Measurements from ENCODE around the gene TUBG1. TPM values are rescaled to one million over a fixed set of nuclear protein-coding genes. Genes with fewer than 3 reads are reported as not detected.
A peak's percentile ranks its signal among the peaks of the same experiment; 100 is the strongest.

TUBG1 gene
- 10 to 100 TPM; 10.5 to 79.9 (median 22.2) TPM for total RNA-seq
- 10 to 100 TPM; 23.5 to 29.1 TPM for polyA plus RNA-seq

DNA sequence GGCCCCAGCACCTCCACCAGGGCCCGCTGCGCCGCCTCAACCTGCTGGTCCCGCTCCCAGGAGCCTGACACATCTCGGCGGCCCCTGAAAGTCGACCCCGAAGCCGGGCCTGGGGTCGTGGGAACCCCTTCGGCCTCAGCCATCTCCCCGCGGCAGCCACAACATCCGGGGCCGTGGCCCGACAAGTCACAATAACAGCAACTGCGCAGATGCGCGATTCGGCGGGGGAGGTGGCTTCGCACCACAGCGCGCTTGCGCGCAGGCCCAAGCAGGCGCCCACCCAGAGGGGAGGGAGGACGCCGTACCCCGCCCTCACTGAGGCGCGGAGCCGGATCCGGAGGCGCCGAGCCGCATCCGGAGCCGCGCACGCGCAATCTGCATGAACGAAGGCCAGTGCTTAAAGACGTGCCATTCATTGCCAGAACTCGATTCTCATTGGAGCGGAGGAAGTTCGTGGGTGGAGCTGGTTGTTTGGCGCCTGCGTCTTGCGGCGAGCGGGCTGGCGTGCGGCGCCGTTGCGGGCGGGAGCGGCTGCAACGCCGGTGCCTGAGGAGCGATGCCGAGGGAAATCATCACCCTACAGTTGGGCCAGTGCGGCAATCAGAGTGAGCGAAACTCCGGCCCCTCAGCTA lies at the start of gene TUBG1, which contains the start of gene RETREG3:
Gene TUBG1, plus strand, starts transcription at position 502 of the 632 bp plus-strand sequence. Its CDS starts 55 bp downstream, at position 557.
Gene RETREG3, minus strand, starts transcription at position 193 of the 632 bp plus-strand sequence. Its CDS starts 50 bp downstream, at position 143.
- FAIRE-seq (peak; percentile 41), ATAC-seq (peak; percentile 93 to 97 (median 95)), DNase-seq (peak; percentile 98 to 100 (median 99))
- Histone ChIP-seq H3K4me3 (peak within 1 kb of the TSS; percentile 51 to 76 (median 64)), H3K27ac (peak within 1 kb of the TSS; percentile 58 to 92 (median 76)), H3K36me3 (peaks cover 0 to 19% (median 0%) of the 10 kb centered on the region in 3 donors), H3K27me3 (no peaks in the 10 kb centered on the region), H3K9me3 (no peaks in the 10 kb centered on the region), H3K4me1 (peaks cover 4 to 35% (median 16%) of the 10 kb centered on the region in 3 donors)
- 0 to 1% methylated on average over 37 to 66 of the region's 66 CpGs for WGBS, 2 donors
- TF ChIP-seq, protein P1, sequence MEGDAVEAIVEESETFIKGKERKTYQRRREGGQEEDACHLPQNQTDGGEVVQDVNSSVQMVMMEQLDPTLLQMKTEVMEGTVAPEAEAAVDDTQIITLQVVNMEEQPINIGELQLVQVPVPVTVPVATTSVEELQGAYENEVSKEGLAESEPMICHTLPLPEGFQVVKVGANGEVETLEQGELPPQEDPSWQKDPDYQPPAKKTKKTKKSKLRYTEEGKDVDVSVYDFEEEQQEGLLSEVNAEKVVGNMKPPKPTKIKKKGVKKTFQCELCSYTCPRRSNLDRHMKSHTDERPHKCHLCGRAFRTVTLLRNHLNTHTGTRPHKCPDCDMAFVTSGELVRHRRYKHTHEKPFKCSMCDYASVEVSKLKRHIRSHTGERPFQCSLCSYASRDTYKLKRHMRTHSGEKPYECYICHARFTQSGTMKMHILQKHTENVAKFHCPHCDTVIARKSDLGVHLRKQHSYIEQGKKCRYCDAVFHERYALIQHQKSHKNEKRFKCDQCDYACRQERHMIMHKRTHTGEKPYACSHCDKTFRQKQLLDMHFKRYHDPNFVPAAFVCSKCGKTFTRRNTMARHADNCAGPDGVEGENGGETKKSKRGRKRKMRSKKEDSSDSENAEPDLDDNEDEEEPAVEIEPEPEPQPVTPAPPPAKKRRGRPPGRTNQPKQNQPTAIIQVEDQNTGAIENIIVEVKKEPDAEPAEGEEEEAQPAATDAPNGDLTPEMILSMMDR (IDR thresholded peaks at IDR 0.05), result no peak
- intact Hi-C loops (cut with DNase I), result no loop called here

- ATAC-seq, result no peak
- H3K4me1 ChIP-seq, result peaks cover 0 to 19% (median 8%) of the 10 kb centered on the region in 3 donors
- no peak for FAIRE-seq
These were observed 49.2 kb upstream of the TUBG1 start for GRCh38 chr17:42560246-42560645.

DNA sequence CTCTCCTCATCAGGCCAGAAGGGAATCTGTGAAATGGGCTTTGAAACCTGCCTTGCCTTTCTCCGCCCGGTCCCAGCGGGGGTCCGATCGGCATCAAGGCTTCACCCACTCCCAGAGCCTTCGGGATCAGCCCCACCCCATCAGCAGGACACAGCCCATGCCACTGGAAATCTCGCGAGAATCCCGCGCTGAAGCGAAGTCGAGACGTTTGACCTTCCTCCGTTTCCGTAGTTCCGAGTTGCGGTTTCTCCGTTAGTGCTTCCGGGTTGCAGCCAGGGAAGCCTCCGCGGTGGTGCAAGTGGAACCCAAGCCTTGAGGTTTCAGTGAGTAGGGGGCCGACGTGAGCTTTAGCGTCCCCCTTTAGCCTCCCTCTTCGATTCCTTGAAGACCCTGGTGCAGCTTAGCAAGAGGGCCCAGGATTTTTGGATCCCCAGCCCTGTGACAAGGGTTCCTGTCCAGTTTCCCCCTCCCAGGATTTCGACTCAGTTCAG lies 47.5 kb upstream of the TUBG1 start, which contains the start of gene COASY:
Gene COASY, plus strand, starts transcription at position 252 of the 491 bp plus-strand sequence. CDS start 475 bp downstream, outside the sequence.
- H3K27ac ChIP-seq, result peak within 1 kb of the TSS; percentile 69 to 81 (median 76)

More at GRCh38 chr17:42560246-42560645, 49.2 kb upstream of the TUBG1 start:
- WGBS, 2 donors, result 81 to 88% methylated on average over 3 of the region's 3 CpGs
- H3K4me3 ChIP-seq, result no peak overlapping the region
- DNase-seq, result no peak
- peaks cover 0 to 9% (median 2%) of the 10 kb centered on the region in 3 donors for H3K36me3 ChIP-seq
- TF ChIP-seq, protein P1 (IDR thresholded peaks at IDR 0.05), result no peak
- no peak overlapping the region for H3K27ac ChIP-seq
- no peaks in the 10 kb centered on the region for H3K9me3 ChIP-seq
- intact Hi-C loops (cut with DNase I), result no loop called here
- no peaks in the 10 kb centered on the region for H3K27me3 ChIP-seq

DNA sequence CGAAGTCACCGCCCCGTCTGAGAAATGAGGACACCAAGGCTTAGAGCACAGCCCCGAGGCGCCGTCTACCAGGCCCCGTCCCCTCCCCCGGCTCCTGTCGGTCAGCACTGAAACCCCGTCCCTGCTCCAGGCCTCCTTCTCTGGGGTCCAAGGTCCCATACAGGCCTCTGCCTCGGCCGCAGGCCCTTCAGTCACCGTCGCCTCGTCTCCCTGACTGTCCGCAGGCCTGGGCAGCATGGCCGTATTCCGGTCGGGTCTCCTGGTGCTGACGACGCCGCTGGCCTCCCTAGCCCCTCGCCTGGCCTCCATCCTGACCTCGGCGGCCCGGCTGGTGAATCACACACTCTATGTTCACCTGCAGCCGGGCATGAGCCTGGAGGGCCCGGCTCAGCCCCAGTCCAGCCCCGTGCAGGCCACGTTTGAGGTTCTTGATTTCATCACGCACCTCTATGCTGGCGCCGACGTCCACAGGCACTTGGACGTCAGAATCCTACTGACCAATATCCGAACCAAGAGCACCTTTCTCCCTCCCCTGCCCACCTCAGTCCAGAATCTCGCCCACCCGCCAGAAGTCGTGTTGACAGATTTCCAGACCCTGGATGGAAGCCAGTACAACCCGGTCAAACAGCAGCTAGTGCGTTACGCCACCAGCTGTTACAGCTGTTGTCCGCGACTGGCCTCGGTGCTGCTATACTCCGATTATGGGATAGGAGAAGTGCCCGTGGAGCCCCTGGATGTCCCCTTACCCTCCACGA lies 46.9 kb upstream of the TUBG1 start:
- DNase-seq (peak in 3 of 6 donors; percentile 60 to 81 (median 67)), ATAC-seq (peak; percentile 2 to 6 (median 4)), FAIRE-seq (no peak)
- Histone ChIP-seq H3K4me3 (peak overlapping the region; percentile 76 to 93 (median 86)), H3K27ac (peak overlapping the region; percentile 69 to 81 (median 76)), H3K36me3 (peaks cover 0 to 19% (median 10%) of the 10 kb centered on the region in 3 donors), H3K4me1 (peaks cover 0 to 23% (median 8%) of the 10 kb centered on the region in 3 donors), H3K9me3 (no peaks in the 10 kb centered on the region), H3K27me3 (no peaks in the 10 kb centered on the region)
- WGBS, 2 donors, result 4 to 6% methylated on average over 48 of the region's 48 CpGs
- TF ChIP-seq, protein P1 (IDR thresholded peaks at IDR 0.05), result no peak
- intact Hi-C loops (cut with DNase I), result no loop called here

More for the DNA sequence above, 47.5 kb upstream of the TUBG1 start, which contains the start of gene COASY:
- WGBS, 2 donors, result 0 to 1% methylated on average over 26 of the region's 26 CpGs
- no peaks in the 10 kb centered on the region for H3K9me3 ChIP-seq
- H3K4me3 ChIP-seq, result peak within 1 kb of the TSS; percentile 76 to 93 (median 86)
- H3K27me3 ChIP-seq, result no peaks in the 10 kb centered on the region
- TF ChIP-seq, protein P1 (IDR thresholded peaks at IDR 0.05), result no peak
- DNase-seq, result peak; percentile 94 to 97 (median 95)
- peaks cover 0 to 23% (median 8%) of the 10 kb centered on the region in 3 donors for H3K4me1 ChIP-seq
- ATAC-seq, result peak; percentile 77 to 87 (median 83)
- no peak for FAIRE-seq
- peaks cover 0 to 19% (median 10%) of the 10 kb centered on the region in 3 donors for H3K36me3 ChIP-seq
- intact Hi-C loops (cut with DNase I), result no loop called here
